ENCODE measurements around the gene MBD1.

The MBD1 gene

GRCh38 chr18:50285071-50285470, 3.7 kb upstream of the MBD1 start:
- no peak for DNase-seq (ENCODE audit: low read depth)
- no peak overlapping the region for H3K4me3 ChIP-seq (ENCODE audit: control insufficient read depth, low read depth, low read length)
- TF ChIP-seq, protein P1, sequence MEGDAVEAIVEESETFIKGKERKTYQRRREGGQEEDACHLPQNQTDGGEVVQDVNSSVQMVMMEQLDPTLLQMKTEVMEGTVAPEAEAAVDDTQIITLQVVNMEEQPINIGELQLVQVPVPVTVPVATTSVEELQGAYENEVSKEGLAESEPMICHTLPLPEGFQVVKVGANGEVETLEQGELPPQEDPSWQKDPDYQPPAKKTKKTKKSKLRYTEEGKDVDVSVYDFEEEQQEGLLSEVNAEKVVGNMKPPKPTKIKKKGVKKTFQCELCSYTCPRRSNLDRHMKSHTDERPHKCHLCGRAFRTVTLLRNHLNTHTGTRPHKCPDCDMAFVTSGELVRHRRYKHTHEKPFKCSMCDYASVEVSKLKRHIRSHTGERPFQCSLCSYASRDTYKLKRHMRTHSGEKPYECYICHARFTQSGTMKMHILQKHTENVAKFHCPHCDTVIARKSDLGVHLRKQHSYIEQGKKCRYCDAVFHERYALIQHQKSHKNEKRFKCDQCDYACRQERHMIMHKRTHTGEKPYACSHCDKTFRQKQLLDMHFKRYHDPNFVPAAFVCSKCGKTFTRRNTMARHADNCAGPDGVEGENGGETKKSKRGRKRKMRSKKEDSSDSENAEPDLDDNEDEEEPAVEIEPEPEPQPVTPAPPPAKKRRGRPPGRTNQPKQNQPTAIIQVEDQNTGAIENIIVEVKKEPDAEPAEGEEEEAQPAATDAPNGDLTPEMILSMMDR (IDR thresholded peaks at IDR 0.05; ENCODE audit: control insufficient read depth, insufficient read depth, low read depth, low read length, missing control alignments), result no peak

DNA sequence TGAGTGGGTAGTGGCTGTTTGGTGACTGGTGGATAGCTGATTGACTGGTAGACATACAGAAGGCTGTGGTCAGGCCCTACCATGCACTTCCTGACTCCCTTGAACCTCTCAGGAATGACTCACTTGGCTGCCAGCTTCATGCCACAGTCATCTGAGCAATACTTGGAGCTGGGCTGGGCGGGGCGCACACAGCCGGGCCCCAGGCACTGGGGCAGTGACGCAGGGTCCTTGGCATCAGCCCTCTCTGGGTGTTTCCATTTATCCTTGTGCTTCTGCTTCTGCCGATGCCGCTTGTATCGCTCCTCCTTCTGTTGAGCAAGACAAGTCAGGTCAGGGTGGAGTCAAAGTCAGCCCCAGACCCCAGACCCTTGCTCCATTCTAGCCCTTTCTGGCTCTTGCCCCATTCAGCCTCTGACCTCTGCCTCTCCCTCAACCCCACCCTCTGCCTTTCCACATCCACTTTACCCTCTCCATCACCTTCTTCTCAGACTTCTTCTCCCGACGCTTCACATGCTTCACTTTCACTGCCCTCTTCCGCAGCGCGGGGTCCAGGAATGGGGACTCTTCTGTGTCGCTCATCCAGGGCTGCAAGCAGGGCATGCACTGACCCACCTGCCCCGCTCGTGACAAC, 3.0 kb upstream of the MBD1 start:
- DNase-seq (ENCODE audit: low read depth), result no peak
- H3K4me3 ChIP-seq (ENCODE audit: control insufficient read depth, low read depth, low read length), result no peak overlapping the region
- TF ChIP-seq, protein P1 (IDR thresholded peaks at IDR 0.05; ENCODE audit: control insufficient read depth, insufficient read depth, low read depth, low read length, missing control alignments), result no peak

DNA sequence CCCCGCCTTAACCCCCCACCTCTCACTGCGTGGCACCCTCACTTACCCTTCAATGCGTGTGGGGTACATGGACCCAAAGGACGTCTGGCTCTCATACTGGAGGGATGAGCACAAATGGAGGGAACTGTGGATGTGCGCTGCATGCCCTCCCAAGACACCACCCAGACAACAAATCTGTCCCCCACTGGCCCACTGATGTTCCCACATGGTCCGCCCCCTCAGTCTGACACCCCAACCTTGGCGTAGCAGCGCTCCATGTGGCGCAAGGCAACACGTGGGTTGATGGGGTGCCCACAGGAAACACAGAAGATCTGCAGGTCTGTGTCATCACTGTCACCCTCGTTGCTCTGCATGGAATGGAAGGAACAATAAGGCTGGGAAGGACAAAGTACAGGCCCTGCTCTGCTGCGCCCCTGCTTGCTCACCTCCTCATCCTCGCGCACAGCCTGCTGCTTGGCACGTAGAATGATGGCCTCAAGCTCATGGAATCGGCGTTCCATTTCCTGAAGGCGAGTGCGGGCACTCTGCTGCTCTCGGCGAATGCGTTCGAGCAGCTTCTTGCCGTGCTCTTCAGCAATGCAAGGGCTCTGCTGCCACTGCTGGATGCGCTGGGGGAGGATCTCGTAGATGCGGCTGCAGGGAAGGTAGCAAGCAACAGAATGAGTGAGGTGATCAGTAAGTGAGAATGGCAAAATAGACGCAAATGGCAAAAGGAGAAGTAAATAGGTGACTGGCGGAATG, 2.3 kb upstream of the MBD1 start:
- TF ChIP-seq, protein P1 (IDR thresholded peaks at IDR 0.05; ENCODE audit: control insufficient read depth, insufficient read depth, low read depth, low read length, missing control alignments), result no peak
- H3K4me3 ChIP-seq (ENCODE audit: control insufficient read depth, low read depth, low read length), result no peak overlapping the region
- no peak for DNase-seq (ENCODE audit: low read depth)

DNA sequence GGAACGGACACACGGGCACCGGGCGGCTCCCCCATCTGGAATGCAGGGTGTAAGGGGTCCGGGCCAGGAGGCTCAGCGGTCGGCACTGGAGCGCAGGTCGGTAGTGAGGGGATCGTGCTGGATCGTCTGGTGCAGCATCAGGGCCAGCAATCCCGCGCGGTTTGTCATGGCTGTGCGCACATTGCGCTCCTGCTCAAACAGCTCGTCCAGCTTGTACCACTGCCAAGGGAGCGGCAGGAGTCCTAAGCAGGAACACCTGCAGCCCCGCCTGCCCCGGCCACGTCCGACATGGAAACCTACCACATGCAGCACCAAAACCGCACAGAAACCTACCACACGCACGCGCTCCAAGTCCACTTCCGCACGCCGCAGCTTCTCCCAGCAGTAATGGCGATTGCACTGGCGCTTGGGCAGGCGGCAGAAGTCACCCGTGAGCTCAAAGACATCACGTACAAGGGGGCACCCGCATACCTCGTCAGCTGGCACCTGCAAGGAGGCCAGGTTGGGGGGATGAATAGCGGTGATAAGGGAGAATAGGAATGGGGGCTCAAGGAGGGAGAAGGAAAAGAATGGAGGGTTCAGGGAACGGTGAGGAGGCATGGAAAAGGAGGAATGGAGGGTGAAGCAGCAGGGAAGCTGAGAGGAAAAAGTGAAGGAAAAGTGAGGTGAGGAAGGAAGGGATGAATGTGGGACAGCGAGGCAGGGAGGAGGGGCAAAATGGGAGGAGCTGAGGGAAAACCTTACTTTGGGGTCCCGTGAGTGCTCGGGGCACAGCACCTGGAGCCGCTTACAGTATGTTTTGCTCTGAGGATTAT, 1.4 kb upstream of the MBD1 start:
- TF ChIP-seq, protein P1 (IDR thresholded peaks at IDR 0.05; ENCODE audit: control insufficient read depth, insufficient read depth, low read depth, low read length, missing control alignments), result no peak
- no peak for DNase-seq (ENCODE audit: low read depth)
- H3K4me3 ChIP-seq (ENCODE audit: control insufficient read depth, low read depth, low read length), result no peak overlapping the region

GRCh38 chr18:50281972-50282520, 723 bp upstream of the MBD1 start:
- TF ChIP-seq, protein P1 (IDR thresholded peaks at IDR 0.05; ENCODE audit: control insufficient read depth, insufficient read depth, low read depth, low read length, missing control alignments), result no peak

DNA sequence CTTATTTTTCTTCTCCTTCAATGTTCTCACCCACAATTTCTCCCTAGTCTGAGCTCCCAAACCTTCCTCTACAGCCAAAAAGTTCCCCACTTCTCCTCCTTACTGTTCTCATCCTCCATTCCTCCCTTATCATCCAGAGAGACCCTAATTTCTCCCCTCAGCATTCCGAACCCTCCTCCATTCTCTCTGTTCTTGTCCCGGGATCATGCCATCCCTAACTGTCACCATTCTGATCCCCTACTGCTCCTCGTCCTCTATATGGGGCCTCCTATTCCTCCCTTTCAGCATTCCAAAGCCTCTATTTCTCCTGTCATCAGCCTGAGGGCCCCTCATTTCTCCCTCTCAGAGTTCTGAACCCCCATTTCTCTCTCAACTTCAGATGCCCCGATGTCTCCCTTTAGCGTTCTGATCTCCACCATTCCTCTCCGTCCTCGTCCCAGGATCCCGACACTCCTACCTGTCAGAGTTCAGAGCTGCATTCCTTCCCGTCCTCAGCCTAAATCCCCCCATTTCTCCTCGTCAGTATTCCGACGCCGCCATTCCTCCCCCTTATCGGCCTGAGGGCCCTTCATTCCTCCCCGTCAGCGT, 522 bp downstream of the MBD1 start:
- TF ChIP-seq, protein P1 (IDR thresholded peaks at IDR 0.05; ENCODE audit: control insufficient read depth, insufficient read depth, low read depth, low read length, missing control alignments), result no peak
- no peak for DNase-seq (ENCODE audit: low read depth)
- H3K4me3 ChIP-seq (ENCODE audit: control insufficient read depth, low read depth, low read length), result peak overlapping the region; percentile 73

More at GRCh38 chr18:50281972-50282520, 723 bp upstream of the MBD1 start:
- no peak for DNase-seq (ENCODE audit: low read depth)
- H3K4me3 ChIP-seq (ENCODE audit: control insufficient read depth, low read depth, low read length), result peak overlapping the region; percentile 73
